Lung (tissue), 12 donors: ENCODE measurements around the gene SHC1. TPM values are rescaled to one million over a fixed set of nuclear protein-coding genes. Genes with fewer than 3 reads are reported as not detected.

Experiments
- ATAC-seq: fragments of 200-7000 bp; cut with Tn5 transposase; one replicate; pipeline ENCODE4 v1.9.1; 2020; ENCODE audit warnings: moderate number of reproducible peaks; ENCODE audit not compliant: insufficient read depth, low FRiP score
- DNase-seq, 3 donors: peaks; one replicate each; pipeline ENCODE4 v3.0.0-alpha.2; 2013 to 2017
- H3K27ac ChIP-seq, 2 donors: one replicate each; pipeline ENCODE4 v1.5.1; 2013; ENCODE audit warnings: mild to moderate bottlenecking in 2 of 2, moderate library complexity in 2 of 2, control low read depth in 1 of 2, inconsistent platforms in 1 of 2, low read depth in 1 of 2, low read length in 1 of 2
- H3K27me3 ChIP-seq, 3 donors: one replicate each; pipeline ENCODE4 v1.5.1; 2013; ENCODE audit warnings: low read length in 2 of 3; ENCODE audit not compliant: control insufficient read depth in 3 of 3, insufficient read depth in 3 of 3
- H3K36me3 ChIP-seq, 4 donors: one replicate each; pipeline ENCODE4 v1.5.1; 2013; ENCODE audit warnings: low read length in 4 of 4, mild to moderate bottlenecking in 1 of 4, moderate library complexity in 1 of 4; ENCODE audit not compliant: control insufficient read depth in 4 of 4, insufficient read depth in 4 of 4
- H3K4me1 ChIP-seq, 5 donors: one replicate each; pipeline ENCODE4 v1.5.1; 2013; ENCODE audit warnings: low read length in 5 of 5, mild to moderate bottlenecking in 2 of 5, moderate library complexity in 1 of 5; ENCODE audit not compliant: control insufficient read depth in 5 of 5, insufficient read depth in 5 of 5
- H3K4me3 ChIP-seq: one replicate; pipeline ENCODE4 v1.5.1; 2013; ENCODE audit warnings: mild to moderate bottlenecking, control low read depth, moderate library complexity
- H3K9ac ChIP-seq, 2 donors: one replicate each; pipeline ENCODE4 v1.5.1; 2013; ENCODE audit warnings: low read length in 2 of 2, control low read depth in 1 of 2; ENCODE audit not compliant: insufficient read depth in 1 of 2
- H3K9me3 ChIP-seq, 4 donors: one replicate each; pipeline ENCODE4 v1.5.1; 2013; ENCODE audit warnings: low read length in 3 of 4, mild to moderate bottlenecking in 1 of 4, moderate library complexity in 1 of 4; ENCODE audit not compliant: control insufficient read depth in 4 of 4, insufficient read depth in 3 of 4
- CTCF ChIP-seq: IDR thresholded peaks from 2 replicates; pipeline ENCODE4 v1.5.1; 2012; ENCODE audit warnings: mild to moderate bottlenecking; ENCODE audit errors: control extremely low read depth, extremely low read depth
- WGBS, 2 donors: extraction: QIAGEN DNeasy Blood & Tissue Kit; methylation state at CpG; one replicate each; pipeline ENCODE4 v1.1.7; 2013; 5-methylcytosine and 5-hydroxymethylcytosine counted together
- polyA plus RNA-seq, 2 donors: library from polyadenylated mRNA; stranded (reverse); fragments of 200-250 nt; gene quantifications; one replicate each; pipeline ENCODE4 v1.2.1, GENCODE V29; 2013
- total RNA-seq, 2 donors: library from RNA; depleted of rRNA in 1 of 2; stranded (reverse); fragments of >200 nt in 1 of 2; gene quantifications; one replicate each; pipeline ENCODE4 v1.2.1, GENCODE V29; 2014 to 2021
- donor health status: control.
- donor health status: control.
- donor health status: Bipolar disorder and iron deficiency.
- donor health status: healthy.
- donor health status: DM: yes; HTN: yes; CAD: no.

SHC1 gene
- total and polyA plus RNA-seq, 4 donors: 67.6 to 136 (median 93.8) TPM

DNA sequence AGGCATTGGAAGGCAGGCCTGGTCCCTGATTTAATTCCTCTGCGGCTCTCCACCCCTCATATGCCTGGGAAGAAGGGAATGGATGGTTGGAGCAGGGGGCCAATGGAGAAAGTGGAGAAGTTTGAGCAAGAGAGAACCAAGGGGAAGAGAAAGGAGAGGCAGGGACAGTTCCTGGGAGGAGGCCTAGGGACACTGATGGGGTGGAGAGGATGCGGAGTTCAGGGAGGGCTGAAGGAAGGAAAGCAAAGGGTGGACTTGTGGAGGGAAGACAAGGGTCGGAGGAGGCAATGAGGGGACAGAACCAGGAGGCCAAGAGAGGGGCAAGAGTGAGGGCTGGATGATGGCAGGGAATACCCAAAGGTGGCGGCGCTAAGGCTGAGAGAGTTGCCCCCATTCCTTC lies 39.2 kb upstream of the SHC1 start:
- Histone ChIP-seq H3K9me3 (no peaks in the 10 kb centered on the region), H3K36me3 (peaks cover 0 to 9% (median 0%) of the 10 kb centered on the region in 4 donors), H3K4me1 (peaks cover 2 to 53% (median 17%) of the 10 kb centered on the region in 5 donors), H3K4me3 (no peak overlapping the region), H3K9ac (no peak overlapping the region), H3K27ac (peak overlapping the region in 1 of 2 donors; percentile 26), H3K27me3 (no peaks in the 10 kb centered on the region)
- WGBS, 2 donors: 78 to 87% methylated on average over 5 of the region's 5 CpGs
- ATAC-seq: no peak
- no peak for TF ChIP-seq CTCF
- DNase-seq: no peak

- Histone ChIP-seq H3K9ac (no peak overlapping the region), H3K27me3 (no peaks in the 10 kb centered on the region), H3K9me3 (no peaks in the 10 kb centered on the region), H3K27ac (peak overlapping the region in 1 of 2 donors; percentile 41), H3K36me3 (peaks cover 0 to 6% (median 0%) of the 10 kb centered on the region in 4 donors), H3K4me3 (peak overlapping the region; percentile 11), H3K4me1 (peaks cover 4 to 58% (median 22%) of the 10 kb centered on the region in 5 donors)
- WGBS, 2 donors: 71 to 74% methylated on average over 8 to 12 of the region's 12 CpGs
- ATAC-seq: no peak
- TF ChIP-seq CTCF: no peak
- no peak for DNase-seq
Observed at GRCh38 chr1:155009221-155009711, 38.7 kb upstream of the SHC1 start.

- H3K4me1 ChIP-seq: peaks cover 6 to 58% (median 24%) of the 10 kb centered on the region in 5 donors
- WGBS, 2 donors: 27 to 42% methylated on average over 15 to 16 of the region's 16 CpGs
- no peaks in the 10 kb centered on the region for H3K36me3 ChIP-seq
- no peaks in the 10 kb centered on the region for H3K9me3 ChIP-seq
- no peak overlapping the region for H3K4me3 ChIP-seq
- ATAC-seq (no peak), DNase-seq (no peak)
- H3K27me3 ChIP-seq: no peaks in the 10 kb centered on the region
- TF ChIP-seq CTCF: no peak
- H3K9ac ChIP-seq: no peak overlapping the region
- peak overlapping the region; percentile 59 to 63 for H3K27ac ChIP-seq
Observed at GRCh38 chr1:155008015-155008941, 37.7 kb upstream of the SHC1 start.
